HG03139 (cell line): ENCODE data around the gene ICAM1.
A peak's percentile ranks its signal among the peaks of the same experiment; 100 is the strongest.

Source experiments
- ATAC-seq: cut with Tn5 transposase; IDR thresholded peaks from one replicate; pipeline ENCODE4 v1.9.1; 2021; ENCODE audit not compliant: unreplicated experiment

The ICAM1 gene

DNA sequence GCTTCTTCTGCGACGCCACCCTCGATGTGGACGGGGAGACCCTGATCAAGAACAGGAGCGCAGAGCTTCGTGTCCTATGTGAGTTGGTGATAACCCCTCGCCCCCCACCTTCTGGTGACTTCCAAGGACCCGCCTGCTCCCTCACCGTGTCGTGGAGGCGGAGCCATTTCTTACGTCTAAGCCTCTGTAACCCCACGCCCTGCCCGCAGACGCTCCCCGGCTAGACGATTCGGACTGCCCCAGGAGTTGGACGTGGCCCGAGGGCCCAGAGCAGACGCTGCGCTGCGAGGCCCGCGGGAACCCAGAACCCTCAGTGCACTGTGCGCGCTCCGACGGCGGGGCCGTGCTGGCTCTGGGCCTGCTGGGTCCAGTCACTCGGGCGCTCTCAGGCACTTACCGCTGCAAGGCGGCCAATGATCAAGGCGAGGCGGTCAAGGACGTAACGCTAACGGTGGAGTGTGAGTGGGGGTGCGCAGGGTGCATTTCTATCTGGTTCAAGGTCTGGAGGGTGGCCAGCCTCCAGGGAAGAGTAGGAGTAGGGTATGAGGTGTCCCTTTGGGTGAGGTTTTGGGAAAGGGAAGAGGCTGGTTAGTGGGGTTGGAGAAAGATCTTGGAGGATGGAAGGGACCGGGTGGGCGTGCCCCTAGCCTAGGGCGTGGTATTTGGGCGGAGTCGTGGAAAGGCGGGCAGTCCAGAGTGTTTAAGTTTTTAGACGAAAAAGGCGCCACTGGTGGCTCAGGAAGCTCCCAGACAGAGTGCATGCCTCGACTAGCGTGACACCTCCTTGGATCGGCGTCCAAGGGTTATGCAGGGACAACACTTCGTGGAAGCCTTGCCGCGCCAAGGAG is 22.1 kb downstream of the ICAM1 start:
- no peak for ATAC-seq

DNA sequence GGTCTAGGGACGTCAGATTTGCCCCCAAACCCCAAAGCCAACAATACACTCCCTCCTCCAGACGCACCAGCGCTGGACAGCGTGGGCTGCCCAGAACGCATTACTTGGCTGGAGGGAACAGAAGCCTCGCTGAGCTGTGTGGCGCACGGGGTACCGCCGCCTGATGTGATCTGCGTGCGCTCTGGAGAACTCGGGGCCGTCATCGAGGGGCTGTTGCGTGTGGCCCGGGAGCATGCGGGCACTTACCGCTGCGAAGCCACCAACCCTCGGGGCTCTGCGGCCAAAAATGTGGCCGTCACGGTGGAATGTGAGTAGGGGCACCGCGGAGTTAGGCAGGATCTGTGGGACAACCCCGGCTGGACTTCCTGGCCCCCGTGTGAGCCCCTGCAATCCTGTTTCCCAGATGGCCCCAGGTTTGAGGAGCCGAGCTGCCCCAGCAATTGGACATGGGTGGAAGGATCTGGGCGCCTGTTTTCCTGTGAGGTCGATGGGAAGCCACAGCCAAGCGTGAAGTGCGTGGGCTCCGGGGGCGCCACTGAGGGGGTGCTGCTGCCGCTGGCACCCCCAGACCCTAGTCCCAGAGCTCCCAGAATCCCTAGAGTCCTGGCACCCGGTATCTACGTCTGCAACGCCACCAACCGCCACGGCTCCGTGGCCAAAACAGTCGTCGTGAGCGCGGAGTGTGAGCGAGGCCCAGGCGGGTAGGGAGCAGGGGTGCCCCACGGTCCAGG is 22.9 kb downstream of the ICAM1 start:
- ATAC-seq, result no peak

DNA sequence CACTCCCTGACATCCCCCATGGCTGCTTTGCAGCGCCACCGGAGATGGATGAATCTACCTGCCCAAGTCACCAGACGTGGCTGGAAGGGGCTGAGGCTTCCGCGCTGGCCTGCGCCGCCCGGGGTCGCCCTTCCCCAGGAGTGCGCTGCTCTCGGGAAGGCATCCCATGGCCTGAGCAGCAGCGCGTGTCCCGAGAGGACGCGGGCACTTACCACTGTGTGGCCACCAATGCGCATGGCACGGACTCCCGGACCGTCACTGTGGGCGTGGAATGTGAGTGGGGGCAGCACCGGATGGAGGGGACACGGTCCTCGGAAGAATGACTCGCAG is 23.4 kb downstream of the ICAM1 start:
- no peak for ATAC-seq

DNA sequence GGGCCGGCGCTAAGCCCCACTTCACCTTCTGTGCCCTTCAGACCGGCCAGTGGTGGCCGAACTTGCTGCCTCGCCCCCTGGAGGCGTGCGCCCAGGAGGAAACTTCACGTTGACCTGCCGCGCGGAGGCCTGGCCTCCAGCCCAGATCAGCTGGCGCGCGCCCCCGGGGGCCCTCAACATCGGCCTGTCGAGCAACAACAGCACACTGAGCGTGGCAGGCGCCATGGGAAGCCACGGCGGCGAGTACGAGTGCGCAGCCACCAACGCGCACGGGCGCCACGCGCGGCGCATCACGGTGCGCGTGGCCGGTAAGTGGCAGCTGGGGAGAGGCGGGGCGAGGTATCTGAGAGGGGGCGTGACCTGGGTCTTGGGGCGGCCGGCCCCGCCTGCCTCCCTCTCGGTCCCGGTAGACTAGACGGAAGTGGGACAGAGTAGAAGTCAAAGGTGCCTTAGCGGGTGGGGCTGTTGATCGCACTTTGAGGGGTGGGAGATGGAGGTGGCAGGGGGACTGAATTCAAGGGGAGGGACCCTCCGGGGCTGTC is 24.5 kb downstream of the ICAM1 start:
- no peak for ATAC-seq

DNA sequence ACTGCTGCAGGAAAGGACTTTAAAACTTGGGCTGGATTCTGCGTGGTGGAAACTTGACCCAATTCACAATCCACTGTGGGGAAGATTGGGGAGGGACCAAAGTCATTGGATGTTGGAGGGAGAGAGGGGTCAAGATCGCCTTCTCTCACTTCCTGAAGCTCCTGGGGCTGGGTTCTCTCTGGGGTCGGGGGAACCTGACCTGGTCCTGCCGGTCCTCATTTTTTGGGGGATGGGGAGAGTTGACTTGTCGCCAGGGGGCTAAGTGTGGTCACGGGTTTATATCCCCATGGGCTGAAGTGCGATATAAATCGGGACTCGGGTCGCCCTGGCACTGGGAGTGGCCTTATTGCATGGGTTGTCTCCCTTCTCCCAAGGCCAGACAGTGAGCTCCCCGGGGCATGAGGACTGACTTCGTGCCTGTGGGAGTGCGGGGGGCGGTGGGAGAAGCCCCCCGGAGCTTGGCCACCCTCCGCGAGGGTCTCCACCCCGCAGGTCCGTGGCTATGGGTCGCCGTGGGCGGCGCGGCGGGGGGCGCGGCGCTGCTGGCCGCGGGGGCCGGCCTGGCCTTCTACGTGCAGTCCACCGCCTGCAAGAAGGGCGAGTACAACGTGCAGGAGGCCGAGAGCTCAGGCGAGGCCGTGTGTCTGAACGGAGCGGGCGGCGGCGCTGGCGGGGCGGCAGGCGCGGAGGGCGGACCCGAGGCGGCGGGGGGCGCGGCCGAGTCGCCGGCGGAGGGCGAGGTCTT is 25.1 kb downstream of the ICAM1 start:
- ATAC-seq, result no peak

DNA sequence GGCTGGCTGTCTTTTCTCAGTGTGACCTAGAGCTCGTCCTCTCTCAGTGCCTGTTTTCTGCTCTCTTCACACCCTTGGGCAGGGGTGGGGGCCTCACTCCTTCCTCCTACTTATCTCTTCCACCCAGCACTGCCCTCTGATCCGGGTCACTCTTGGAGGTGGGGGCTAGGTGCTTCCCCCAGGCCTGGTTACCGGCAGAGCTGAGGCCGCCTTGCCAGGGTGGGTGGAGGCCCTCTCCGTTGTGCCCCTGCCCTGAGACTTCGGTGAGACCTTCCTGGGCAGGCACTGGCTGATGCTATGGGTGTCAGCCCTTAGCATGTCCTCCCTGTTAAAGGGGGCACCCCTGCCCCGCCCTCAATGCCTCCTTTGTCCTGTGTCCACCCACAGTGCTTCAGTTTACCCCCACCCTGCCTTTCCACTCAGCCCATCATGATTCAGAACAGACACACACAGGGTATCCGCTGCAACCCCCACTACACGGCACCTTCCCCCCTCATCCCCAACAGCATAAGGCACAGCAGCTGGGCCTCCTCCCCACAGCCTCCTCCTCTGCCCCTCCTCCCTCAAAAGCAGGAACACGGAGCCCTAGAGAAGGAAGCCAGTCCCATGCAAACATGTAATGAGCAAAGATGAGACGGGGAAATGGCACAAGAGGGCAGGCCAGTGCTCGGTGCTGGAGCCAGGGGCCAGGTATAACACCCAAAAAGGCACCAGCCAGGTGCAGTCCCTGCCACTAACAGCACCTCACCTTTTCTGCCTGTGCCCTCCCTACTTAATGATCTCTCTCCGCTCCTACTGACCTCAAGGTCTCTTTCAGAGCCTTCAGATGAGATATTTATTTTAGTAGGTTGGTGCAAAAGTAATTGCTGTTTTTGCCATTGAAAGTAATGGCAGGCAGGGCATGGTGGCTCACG is 28.9 kb downstream of the ICAM1 start:
- no peak for ATAC-seq

DNA sequence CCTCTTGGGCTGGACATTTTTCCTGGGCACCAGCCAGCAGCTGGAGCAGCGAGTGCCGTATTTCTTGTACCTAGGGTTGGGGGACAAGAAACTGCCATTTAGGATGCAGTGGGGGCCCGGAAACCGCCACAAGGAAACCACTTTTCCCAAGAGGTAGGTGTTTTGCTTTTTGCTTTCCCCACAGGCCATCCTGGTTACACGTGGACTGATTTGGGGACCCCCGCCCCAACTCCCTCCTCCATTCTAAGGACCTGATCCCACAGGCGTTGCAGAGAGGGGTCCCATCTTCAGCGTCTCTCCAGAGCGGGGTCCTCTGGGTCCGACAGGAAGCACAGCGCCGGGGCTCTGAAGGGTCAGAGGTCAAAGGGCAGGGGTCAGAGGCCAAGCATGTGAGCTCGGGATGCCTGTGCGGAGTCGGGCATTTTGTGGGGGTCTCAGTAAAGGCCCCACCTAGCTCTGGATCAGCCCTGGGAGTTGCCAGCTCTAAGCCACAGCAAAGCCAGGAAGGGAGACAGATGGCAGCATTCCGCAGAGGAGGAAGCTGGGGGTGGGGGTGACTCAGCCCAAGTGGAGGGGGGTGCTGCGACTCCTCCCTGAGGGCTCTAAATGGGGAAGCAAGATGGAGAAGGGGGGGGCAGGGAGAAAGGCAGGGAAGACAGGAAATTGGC is 34.4 kb downstream of the ICAM1 start:
- ATAC-seq, result no peak

DNA sequence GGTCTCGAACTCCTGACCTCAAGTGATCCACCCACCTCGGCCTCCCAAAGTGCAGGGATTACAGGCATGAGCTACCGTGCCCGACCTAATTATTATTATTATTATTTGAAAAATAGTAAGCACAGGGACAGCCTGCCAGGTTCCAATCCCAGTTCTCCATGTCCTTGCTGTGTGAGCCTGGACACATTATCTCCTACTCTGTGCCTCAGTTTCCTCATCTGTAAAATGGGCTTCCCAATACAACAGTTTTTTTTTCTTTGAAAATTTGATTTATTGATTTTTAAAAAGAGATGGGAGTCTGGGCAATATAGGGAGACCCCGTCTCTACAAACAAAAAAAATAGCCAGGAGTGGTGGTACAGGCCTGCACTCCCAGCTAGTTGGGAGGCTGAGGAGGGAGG is 35.4 kb downstream of the ICAM1 start:
- no peak for ATAC-seq

DNA sequence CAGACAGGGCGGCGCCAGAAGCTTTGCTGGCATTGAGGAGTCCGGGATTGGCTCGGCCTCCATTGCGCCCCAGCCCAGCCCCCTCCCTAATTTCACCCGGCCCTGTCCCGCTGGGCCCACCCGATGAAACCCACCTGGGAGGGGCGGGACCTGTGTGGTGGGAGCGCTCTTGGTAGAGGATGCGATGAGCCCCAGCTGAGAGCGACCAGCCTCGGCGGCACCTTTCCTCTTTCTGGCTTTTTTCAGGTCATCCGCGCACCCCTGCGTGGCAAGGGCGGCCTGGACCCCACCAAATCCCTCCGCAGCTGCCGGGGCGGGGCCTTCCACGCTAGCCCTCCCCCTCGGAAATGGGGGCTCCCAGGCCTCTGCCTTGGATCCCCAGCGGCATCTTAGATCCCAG is 38.5 kb downstream of the ICAM1 start, which contains the start of gene ZGLP1:
Gene ZGLP1 (minus strand): TSS at position 393 of the 400 bp plus-strand sequence.
- no peak for ATAC-seq

DNA sequence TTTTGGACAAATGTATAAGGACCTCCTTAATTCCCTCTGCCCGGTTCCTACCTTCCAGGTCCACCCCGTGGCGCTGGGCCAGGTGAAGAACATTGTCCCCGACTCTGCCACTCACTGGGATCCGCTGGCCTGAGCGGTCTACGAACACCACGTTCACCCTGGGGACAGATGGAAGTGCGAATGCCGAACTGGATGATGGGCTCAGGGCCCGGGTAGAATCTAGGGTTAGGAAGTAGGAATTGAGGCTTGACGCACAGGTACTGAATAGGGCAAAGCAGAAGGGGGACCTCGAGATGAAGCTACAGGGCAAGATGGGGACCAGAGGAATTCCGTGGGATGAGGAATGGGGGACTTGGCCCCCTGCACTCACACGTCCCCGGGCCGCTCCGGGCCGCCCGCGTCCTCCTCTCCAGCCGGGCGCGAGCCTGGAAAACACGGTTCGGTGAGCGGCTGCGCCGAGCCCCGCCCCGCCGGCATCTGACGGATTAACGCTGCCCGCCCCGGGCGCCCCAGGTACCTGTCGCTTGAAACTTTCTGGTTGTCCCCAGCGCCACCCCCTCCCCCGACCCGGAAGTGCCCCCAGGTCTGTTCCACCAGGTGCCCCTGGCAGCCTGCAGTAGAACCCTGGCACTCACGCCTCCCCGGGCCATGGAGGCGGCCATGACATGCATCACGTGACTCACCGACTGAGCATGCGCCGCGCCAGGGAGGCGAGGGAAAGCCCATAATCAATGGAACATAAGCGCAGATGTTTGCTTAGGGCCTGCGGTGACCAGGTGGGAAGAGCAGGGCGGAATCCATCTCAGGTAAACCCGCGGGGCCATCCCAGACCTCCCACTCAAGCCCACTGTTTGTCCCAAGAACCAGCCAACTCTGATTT is 44.7 kb downstream of the ICAM1 start, which contains the start of gene FDX2:
Gene FDX2 (minus strand): TSS at position 681 of the 880 bp plus-strand sequence. CDS start 19 bp downstream, at position 662.
- peak; percentile 50 for ATAC-seq

DNA sequence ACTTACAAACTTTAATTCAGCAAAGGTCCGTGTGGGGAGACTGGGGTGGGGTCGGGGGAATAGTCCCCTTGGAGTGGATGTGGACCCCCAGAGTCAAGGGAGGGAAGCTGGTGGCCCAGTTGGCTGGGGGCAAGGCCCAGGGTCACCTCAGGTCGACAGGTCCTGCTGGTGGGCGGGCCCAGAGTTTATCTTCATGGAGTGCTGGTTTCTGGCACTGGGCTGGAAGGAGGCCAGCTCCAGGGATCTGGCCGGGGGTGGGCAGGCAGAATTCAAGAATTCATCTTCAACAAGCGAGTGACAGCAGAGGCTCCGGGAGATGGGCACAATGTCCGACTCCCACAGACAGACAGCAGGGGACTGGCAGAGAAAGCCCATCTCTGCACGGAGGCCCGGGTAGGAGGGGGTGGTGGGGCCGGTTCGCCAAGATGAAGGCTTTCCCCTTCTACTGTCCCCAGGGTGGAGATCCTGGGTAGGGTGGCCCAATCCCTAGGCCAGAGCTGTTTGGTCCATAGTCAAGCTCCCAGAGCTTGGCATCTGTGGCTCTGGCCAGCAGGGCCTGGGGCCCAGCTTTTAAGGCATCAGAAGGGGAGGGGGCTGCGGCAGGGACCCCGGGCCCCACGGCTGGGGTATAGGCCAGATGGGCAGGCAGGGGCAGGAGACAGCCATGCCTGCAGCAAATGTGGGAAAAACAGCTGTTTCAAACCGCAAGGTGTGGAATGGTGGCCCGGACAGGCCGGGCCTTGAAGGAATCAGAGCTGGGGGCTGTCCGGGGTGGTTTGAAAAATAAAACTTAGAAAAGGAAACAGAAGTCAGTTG is 45.5 kb downstream of the ICAM1 start:
- no peak for ATAC-seq

DNA sequence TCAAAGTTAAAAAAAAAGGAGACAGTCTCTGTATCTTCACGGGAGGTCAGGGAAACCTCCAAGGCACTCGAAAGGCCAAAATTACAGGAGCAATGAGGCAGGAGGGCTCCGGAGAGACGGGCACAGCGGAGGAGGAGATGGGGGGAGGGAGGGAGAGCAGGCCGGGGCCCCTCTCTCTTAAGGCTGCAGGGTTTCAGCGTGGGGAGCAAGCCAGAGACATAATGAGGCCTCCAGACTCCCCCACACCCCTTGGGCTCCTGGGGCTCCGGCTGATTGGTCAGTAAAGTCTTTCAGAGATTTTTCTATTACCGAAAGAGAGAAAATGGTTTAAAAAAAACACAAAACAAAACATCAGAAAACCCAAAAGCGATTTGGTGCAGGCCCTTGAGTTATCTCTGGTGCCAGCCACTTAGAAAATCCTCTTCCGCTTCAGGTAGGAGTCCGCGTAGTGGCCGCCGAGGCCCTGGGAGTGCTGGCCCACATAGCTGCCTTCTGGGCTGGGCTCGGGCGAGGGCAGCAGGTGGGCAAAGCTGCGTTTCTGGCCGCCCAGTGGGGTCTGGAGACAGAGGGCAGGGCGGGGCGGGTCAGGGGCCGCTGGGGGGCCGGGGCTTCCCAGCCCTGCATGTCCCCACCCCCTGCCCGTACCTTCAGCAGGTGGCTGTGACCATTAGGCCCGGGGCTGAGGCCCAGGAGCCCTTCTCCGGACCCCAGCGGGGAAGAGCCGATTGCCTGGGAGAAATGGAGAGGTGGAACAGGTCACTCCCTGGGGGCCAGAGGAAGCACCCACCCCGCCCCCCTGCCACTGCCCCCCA is 46.3 kb downstream of the ICAM1 start:
- no peak for ATAC-seq

DNA sequence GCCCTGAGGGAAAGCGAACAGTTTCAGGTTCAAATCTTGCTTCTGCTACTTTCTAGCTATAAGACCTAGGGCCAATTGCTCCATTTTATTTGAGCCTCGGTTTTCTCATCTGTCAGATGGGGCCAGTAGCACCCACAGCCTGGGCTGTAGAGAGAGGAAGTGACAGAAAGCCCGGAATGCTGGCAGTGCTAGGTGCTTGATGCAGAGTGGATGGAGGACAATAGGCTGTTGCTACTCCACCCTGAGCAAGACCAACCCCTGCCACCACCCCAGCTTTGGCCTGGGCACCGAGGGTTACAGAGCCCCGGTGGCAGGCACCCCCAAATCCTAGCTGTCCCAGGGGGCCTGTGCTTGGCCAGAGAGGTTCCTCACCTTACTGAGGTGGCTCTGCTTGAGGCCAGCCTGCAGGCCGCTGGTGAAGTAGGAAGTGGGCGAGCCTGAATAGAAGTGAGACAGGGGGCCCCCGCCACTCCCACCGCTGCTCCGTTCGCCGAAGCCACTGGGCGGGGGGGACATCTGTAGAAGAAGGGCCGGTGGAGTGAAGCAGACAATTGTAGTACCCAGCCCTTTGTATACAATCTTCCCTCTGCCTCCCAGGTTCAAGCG is 47.0 kb downstream of the ICAM1 start:
- ATAC-seq, result no peak

DNA sequence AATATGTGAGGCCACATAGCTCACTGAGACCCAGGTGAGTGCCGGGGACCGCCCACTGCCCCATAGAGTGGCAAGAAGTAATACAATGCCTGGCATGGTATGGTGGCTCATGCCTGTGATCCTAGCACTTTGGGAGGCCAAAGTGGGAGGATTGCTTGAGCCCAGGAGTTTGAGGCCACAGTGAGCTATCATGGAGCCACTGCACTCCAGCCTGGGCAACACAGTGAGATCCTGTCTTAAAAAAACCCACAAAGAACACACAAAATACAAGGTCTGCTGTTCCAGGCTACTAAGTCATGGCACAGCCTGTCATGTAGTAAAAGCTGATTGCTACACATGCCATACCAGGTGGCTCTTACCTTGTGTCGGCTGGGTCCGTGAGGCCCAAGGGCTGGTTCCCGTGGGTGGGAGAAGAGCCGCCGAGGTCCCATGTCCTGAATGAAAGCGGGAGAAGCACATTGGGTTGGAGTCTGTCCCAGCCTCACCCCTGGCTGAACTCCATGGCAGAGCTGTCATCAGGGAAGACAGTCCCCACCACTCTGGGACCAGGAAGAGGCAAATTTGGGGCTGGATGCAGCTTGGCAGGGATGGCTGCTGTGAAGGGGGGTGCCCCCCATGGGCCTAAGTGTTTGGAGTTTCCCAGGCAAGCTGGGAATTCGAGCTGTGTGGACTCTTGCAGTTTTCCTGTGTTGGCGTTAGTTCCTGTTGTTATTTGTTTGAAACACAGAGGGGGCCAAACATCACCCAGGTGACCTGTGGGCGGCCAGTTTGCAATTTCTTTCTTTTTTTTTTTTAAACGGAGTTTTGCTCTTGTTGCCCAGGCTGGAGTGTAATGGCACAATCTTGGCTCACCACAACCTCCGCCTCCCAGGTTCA is 48.1 kb downstream of the ICAM1 start:
- ATAC-seq, result no peak

DNA sequence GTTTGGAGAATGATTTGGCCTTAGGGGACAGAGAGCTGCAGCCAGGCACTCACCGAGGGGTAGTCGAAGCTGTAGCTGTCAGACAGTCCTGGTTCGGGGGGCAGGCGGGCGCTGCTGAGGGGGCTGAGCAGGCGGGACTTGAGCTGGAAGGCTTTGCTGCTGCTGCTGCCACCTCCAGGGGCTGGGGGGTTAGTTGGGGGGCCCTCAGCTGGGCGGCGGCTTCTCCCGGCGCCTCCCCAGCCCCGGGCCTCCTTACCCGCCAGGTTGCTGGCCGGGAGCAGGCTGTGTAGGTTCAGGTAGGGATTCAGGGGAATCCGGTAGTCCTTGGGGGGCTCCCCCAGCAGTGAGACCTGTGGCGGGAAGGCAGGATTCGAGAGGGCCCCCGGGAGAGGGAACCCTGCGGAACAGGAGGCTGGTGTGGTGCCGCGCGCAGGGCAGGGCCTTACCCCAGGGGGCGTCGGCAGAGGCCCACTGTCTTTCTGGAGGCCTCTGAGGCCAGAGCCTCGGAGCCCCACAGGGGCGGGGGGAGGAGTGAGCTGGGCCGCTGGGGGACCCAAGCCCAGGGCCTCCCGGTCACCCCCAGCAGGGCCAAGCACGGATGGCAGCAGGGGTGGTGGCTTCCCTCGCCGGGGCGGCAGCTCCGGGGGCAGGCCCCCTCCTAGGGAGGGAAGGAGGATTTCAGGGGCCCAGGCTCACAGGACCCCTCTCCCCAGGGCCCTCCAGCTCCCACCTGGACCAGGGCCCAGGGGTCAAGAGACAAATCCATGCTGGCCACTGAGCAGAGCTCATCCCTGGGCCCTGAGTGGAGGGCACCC is 49.9 kb downstream of the ICAM1 start:
- ATAC-seq, result no peak
